A673 (cell line): ENCODE data around the gene AHCYL2. TPM values are rescaled to one million over a fixed set of nuclear protein-coding genes. Genes with fewer than 3 reads are reported as not detected.

Experiments
- BruUV-seq: library from RNA; stranded (reverse); fragments of 400-500 nt; replicated peaks from 2 replicates; lab custom pipeline; 2021; lab: Mats Ljungman, UMichigan
- CTCF ChIA-PET: fragments of 300-600 bp; sonication (Branson Sonifier 250); formaldehyde crosslinking; loops from one replicate; lab custom pipeline; 2022; ENCODE audit warnings: antibody characterized with exemption; lab: Charles Lee
- POLR2A ChIA-PET: fragments of 300-600 bp; sonication (Branson Sonifier 250); formaldehyde crosslinking; loops from one replicate; lab custom pipeline; 2022; ENCODE audit warnings: antibody characterized with exemption; ENCODE audit not compliant: low non-redundant PET; lab: Charles Lee
- DNase-seq: peaks from one replicate; pipeline ENCODE4 v3.0.0-alpha.2; 2015; ENCODE audit warnings: low spot score
- H3K27ac ChIP-seq: fragments of 200-600 bp; sonication (generic); 2 replicates; pipeline ENCODE4 v1.5.1; 2016; ENCODE audit warnings: mixed run types, low read depth, mild to moderate bottlenecking, mixed read lengths, antibody characterized with exemption, low read length; ENCODE audit not compliant: poor library complexity, severe bottlenecking
- H3K27me3 ChIP-seq: fragments of 200-600 bp; sonication (generic); replicated peaks from 2 replicates; pipeline ENCODE4 v1.6.1; 2017; ENCODE audit warnings: mixed run types, low read depth, mild to moderate bottlenecking, mixed read lengths, antibody characterized with exemption, low read length; ENCODE audit not compliant: insufficient read depth, poor library complexity
- H3K36me3 ChIP-seq: fragments of 200-600 bp; sonication (generic); 2 replicates; pipeline ENCODE4 v1.6.1; 2016; ENCODE audit warnings: mixed run types, mild to moderate bottlenecking, mixed read lengths, antibody characterized with exemption, low read length; ENCODE audit not compliant: insufficient read depth, poor library complexity, severe bottlenecking
- H3K4me1 ChIP-seq: fragments of 200-600 bp; sonication (generic); 2 replicates; pipeline ENCODE4 v1.6.1; 2017; ENCODE audit warnings: mixed run types, mild to moderate bottlenecking, mixed read lengths, antibody characterized with exemption, low read length; ENCODE audit not compliant: insufficient read depth, poor library complexity, severe bottlenecking
- H3K4me3 ChIP-seq: fragments of 200-600 bp; sonication (generic); 2 replicates; pipeline ENCODE4 v1.5.1; 2016; ENCODE audit warnings: low read depth, mixed run types, mild to moderate bottlenecking, mixed read lengths, low read length; ENCODE audit not compliant: poor library complexity, severe bottlenecking
- H3K9me3 ChIP-seq: fragments of 200-600 bp; sonication (generic); 2 replicates; pipeline ENCODE4 v1.6.1; 2016; ENCODE audit warnings: mixed run types, low read depth, mild to moderate bottlenecking, mixed read lengths, antibody characterized with exemption, low read length; ENCODE audit not compliant: poor library complexity, severe bottlenecking
- CTCF ChIP-seq: fragments of 300-800, 200-600 bp; sonication (generic); conservative IDR thresholded peaks from 2 replicates; pipeline ENCODE4 v1.5.1; 2017; ENCODE audit warnings: low read depth, mild to moderate bottlenecking, antibody characterized with exemption, low read length, moderate library complexity, mixed read lengths
- EZH2 ChIP-seq: fragments of 200-600 bp; sonication (generic); IDR thresholded peaks from 2 replicates; pipeline ENCODE4 v1.6.1; 2017; ENCODE audit warnings: borderline replicate concordance, low read depth, mild to moderate bottlenecking, mixed read lengths, antibody characterized with exemption, low read length; ENCODE audit not compliant: poor library complexity, severe bottlenecking
- intact Hi-C: fragments of 100-400 bp; cut with micrococcal nuclease; formaldehyde crosslinking; loops from one replicate; pipeline ENCODE4 v1.10.0; 2022; ENCODE audit not compliant: unreplicated experiment
- total RNA-seq: library from RNA; stranded (reverse); gene quantifications from 2 replicates; pipeline ENCODE4 v1.2.3, GENCODE V29; 2021

The AHCYL2 gene
- total RNA-seq, 1 experiment from 2014 or later: 35.2 TPM

GRCh38 chr7:129225206-129225930 is 538 bp downstream of the AHCYL2 start:
- CTCF ChIA-PET: interaction anchor here (0.5 to 0.9 kb wide), 4 partner anchors 33 to 118 kb away, joined by 3 to 4 read pairs (median 3); no protein-coding TSS in a partner anchor
- POLR2A ChIA-PET: no interaction called here
- no peaks in the 10 kb centered on the region for H3K9me3 ChIP-seq
- DNase-seq: peak; percentile 69
- no TSS peak for BruUV-seq
- no peak for TF ChIP-seq EZH2
- H3K27ac ChIP-seq: peak overlapping the region; percentile 70
- peak overlapping the region; percentile 81 for H3K4me3 ChIP-seq
- H3K4me1 ChIP-seq: peaks cover 8% of the 10 kb centered on the region
- H3K36me3 ChIP-seq: no peaks in the 10 kb centered on the region
- intact Hi-C loops: no loop called here
- H3K27me3 ChIP-seq: no peaks in the 10 kb centered on the region

- DNase-seq: peak; percentile 31
- ChIA-PET POLR2A (no interaction called here), CTCF (interaction anchor here (0.8 to 0.9 kb wide), 3 partner anchors 44 to 142 kb away, joined by 3 to 4 read pairs (median 3); no protein-coding TSS in a partner anchor)
- H3K27me3 ChIP-seq: no peaks in the 10 kb centered on the region
- H3K27ac ChIP-seq: peak overlapping the region; percentile 70
- BruUV-seq: TSS peak; percentile 45
- H3K4me3 ChIP-seq: peak overlapping the region; percentile 81
- H3K9me3 ChIP-seq: no peaks in the 10 kb centered on the region
- no peaks in the 10 kb centered on the region for H3K36me3 ChIP-seq
- TF ChIP-seq CTCF (no peak), EZH2 (no peak)
- H3K4me1 ChIP-seq: peaks cover 8% of the 10 kb centered on the region
- intact Hi-C loops: no loop called here
Observed at GRCh38 chr7:129225931-129226572, 1.2 kb downstream of the AHCYL2 start.

GRCh38 chr7:129227646-129228578 is 3.1 kb downstream of the AHCYL2 start:
- Histone ChIP-seq H3K36me3 (no peaks in the 10 kb centered on the region), H3K27me3 (no peaks in the 10 kb centered on the region), H3K4me1 (peaks cover 8% of the 10 kb centered on the region), H3K9me3 (no peaks in the 10 kb centered on the region), H3K27ac (no peak overlapping the region), H3K4me3 (no peak overlapping the region)
- TF ChIP-seq CTCF (no peak), EZH2 (no peak)
- CTCF ChIA-PET: no interaction called here
- intact Hi-C loops: no loop called here
- DNase-seq: no peak
- POLR2A ChIA-PET: interaction anchor here (0.6 kb wide), 1 partner anchor 56 kb away, joined by 3 read pairs; no protein-coding TSS in a partner anchor
- no TSS peak for BruUV-seq
